ENCODE data around the gene SH3GL3. TPM values are rescaled to one million over a fixed set of nuclear protein-coding genes. Genes with fewer than 3 reads are reported as not detected.

Gene SH3GL3
- total RNA-seq, 4 donors from 2014 or later, result 0.34 to 1.2 TPM; not detected in 2

GRCh38 chr15:83435782-83436181 is 11.4 kb upstream of the SH3GL3 start:
- H3K4me3 ChIP-seq, result no peak overlapping the region
- TF ChIP-seq POLR2A (IDR thresholded peaks at IDR 0.05), result no peak
- no peak for TF ChIP-seq EP300 (IDR thresholded peaks at IDR 0.05)
- TF ChIP-seq, protein P1, sequence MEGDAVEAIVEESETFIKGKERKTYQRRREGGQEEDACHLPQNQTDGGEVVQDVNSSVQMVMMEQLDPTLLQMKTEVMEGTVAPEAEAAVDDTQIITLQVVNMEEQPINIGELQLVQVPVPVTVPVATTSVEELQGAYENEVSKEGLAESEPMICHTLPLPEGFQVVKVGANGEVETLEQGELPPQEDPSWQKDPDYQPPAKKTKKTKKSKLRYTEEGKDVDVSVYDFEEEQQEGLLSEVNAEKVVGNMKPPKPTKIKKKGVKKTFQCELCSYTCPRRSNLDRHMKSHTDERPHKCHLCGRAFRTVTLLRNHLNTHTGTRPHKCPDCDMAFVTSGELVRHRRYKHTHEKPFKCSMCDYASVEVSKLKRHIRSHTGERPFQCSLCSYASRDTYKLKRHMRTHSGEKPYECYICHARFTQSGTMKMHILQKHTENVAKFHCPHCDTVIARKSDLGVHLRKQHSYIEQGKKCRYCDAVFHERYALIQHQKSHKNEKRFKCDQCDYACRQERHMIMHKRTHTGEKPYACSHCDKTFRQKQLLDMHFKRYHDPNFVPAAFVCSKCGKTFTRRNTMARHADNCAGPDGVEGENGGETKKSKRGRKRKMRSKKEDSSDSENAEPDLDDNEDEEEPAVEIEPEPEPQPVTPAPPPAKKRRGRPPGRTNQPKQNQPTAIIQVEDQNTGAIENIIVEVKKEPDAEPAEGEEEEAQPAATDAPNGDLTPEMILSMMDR (IDR thresholded peaks at IDR 0.05), result no peak
- TF ChIP-seq POLR2AphosphoS5 (IDR thresholded peaks at IDR 0.05), result no peak
- DNase-seq (ENCODE audit: low spot score in 2 of 2), result no peak
- no peaks in the 10 kb centered on the region for H3K27me3 ChIP-seq
- WGBS, result 81% methylated on average over 8 of the region's 8 CpGs
- H3K9me3 ChIP-seq, result no peaks in the 10 kb centered on the region
- H3K27ac ChIP-seq, result no peak overlapping the region
- H3K4me1 ChIP-seq, result no peaks in the 10 kb centered on the region
- H3K36me3 ChIP-seq, result no peaks in the 10 kb centered on the region

DNA sequence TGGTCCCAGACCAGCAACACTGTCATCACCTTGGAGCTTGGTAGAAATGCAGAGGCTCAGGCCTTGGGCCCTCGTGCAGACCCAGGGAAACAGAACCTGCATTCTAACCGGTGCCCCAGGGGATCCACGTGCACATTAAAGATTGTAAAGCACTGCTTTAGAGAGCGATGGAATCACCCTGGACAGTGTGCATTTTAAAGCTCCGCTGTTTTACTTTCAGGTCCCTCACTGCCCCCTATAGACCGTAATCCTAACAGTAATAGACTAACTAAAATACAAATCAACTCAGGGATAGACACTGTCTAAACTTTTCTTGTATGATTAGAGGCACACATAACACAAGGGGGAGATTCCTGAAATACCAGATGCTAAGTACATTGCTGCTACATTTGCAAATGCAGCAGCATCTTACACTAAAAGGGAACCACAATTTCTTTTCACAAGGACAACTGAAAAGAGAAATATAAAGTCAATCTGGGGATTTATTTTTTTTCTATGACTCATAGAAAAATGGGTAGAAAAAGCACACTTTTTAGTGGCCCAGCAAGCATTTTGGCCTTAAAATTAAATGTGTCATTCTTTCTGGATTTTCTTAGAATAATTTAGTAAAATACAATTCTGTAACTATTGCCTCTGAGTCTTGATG is 10.5 kb upstream of the SH3GL3 start:
- no peaks in the 10 kb centered on the region for H3K36me3 ChIP-seq
- no peak for DNase-seq (ENCODE audit: low spot score in 2 of 2)
- no peaks in the 10 kb centered on the region for H3K4me1 ChIP-seq
- no peak overlapping the region for H3K27ac ChIP-seq
- WGBS, result 21% methylated on average over 5 of the region's 6 CpGs
- TF ChIP-seq POLR2A (IDR thresholded peaks at IDR 0.05) (no peak), POLR2AphosphoS5 (IDR thresholded peaks at IDR 0.05) (no peak)
- TF ChIP-seq, protein P1 (IDR thresholded peaks at IDR 0.05), result no peak
- H3K4me3 ChIP-seq, result no peak overlapping the region
- no peaks in the 10 kb centered on the region for H3K9me3 ChIP-seq
- no peaks in the 10 kb centered on the region for H3K27me3 ChIP-seq

GRCh38 chr15:83443076-83443847 is 3.9 kb upstream of the SH3GL3 start:
- 86% methylated on average over 5 of the region's 5 CpGs for WGBS
- DNase-seq (ENCODE audit: low spot score in 2 of 2), result no peak
- H3K4me3 ChIP-seq, result no peak overlapping the region
- peaks cover 13% of the 10 kb centered on the region for H3K4me1 ChIP-seq
- H3K27ac ChIP-seq, result no peak overlapping the region
- no peaks in the 10 kb centered on the region for H3K9me3 ChIP-seq
- TF ChIP-seq, protein P1 (IDR thresholded peaks at IDR 0.05), result no peak
- TF ChIP-seq EP300 (IDR thresholded peaks at IDR 0.05) (no peak), POLR2A (IDR thresholded peaks at IDR 0.05) (no peak), POLR2AphosphoS5 (IDR thresholded peaks at IDR 0.05) (no peak)
- H3K27me3 ChIP-seq, result peaks cover 17% of the 10 kb centered on the region
- no peaks in the 10 kb centered on the region for H3K36me3 ChIP-seq

- Histone ChIP-seq H3K27ac (no peak overlapping the region), H3K27me3 (peaks cover 27% of the 10 kb centered on the region), H3K4me1 (peaks cover 13% of the 10 kb centered on the region), H3K36me3 (no peaks in the 10 kb centered on the region), H3K9me3 (no peaks in the 10 kb centered on the region), H3K4me3 (no peak overlapping the region)
- TF ChIP-seq POLR2A (IDR thresholded peaks at IDR 0.05) (no peak), EP300 (IDR thresholded peaks at IDR 0.05) (no peak), POLR2AphosphoS5 (IDR thresholded peaks at IDR 0.05) (no peak)
- TF ChIP-seq, protein P1 (IDR thresholded peaks at IDR 0.05), result no peak
- no peak for DNase-seq (ENCODE audit: low spot score in 2 of 2)
These were observed 2.2 kb upstream of the SH3GL3 start for GRCh38 chr15:83444936-83445335.

DNA sequence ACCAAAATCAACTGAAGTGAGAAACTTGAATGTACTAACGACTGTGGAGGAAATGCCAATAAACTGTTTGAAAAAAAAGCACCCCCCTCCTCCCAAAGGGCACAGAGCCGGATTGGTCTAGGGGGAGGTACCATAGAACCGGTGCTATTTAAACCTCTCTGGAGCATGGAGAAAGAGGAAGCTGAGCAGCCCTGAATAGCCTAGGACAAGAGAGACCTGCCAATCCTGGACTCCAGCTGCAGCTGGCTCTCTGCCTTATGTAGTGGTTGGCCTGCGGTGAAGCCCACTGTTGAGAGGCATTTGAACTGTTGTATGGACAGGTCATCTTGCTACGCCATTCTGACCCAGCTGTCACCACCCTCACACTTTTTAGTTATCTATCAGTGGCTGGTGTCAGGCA is 1.5 kb upstream of the SH3GL3 start:
- 51% methylated on average over 5 of the region's 5 CpGs for WGBS
- peaks cover 13% of the 10 kb centered on the region for H3K4me1 ChIP-seq
- H3K4me3 ChIP-seq, result no peak overlapping the region
- TF ChIP-seq POLR2A (IDR thresholded peaks at IDR 0.05) (no peak), POLR2AphosphoS5 (IDR thresholded peaks at IDR 0.05) (no peak)
- TF ChIP-seq, protein P1 (IDR thresholded peaks at IDR 0.05), result no peak
- no peak for DNase-seq (ENCODE audit: low spot score in 2 of 2)
- H3K9me3 ChIP-seq, result no peaks in the 10 kb centered on the region
- H3K27ac ChIP-seq, result no peak overlapping the region
- H3K27me3 ChIP-seq, result peaks cover 27% of the 10 kb centered on the region
- no peaks in the 10 kb centered on the region for H3K36me3 ChIP-seq
